GM18868 (cell line): ENCODE data around the gene STPG2.

ENCODE experiments used
- ATAC-seq: cut with Tn5 transposase; IDR thresholded peaks from one replicate; pipeline ENCODE4 v1.9.1; 2021; ENCODE audit warnings: mild to moderate bottlenecking, moderate library complexity; ENCODE audit not compliant: unreplicated experiment

STPG2 gene

GRCh38 chr4:97836662-97837061 is 306.6 kb downstream of the STPG2 start:
- no peak for ATAC-seq

GRCh38 chr4:97828646-97829045 is 314.6 kb downstream of the STPG2 start:
- ATAC-seq, result no peak

DNA sequence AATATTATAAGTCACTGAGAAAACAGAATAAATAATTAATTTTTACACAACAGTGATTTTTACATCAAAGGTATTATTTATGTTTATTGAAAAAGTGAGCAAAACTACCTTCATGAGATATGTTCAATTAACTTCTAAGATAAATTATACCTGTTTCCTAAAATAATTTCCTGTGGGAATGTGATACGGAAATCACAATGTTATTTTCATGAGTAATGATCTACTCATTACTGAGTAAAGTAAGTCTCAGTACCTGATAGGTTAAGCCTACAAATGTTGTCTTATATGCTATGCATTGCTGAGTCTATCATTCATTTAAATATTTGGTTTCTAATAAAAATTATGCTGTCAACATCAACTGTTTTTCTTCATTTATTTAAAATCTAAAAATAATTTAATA is 324.0 kb downstream of the STPG2 start:
- ATAC-seq, result no peak

DNA sequence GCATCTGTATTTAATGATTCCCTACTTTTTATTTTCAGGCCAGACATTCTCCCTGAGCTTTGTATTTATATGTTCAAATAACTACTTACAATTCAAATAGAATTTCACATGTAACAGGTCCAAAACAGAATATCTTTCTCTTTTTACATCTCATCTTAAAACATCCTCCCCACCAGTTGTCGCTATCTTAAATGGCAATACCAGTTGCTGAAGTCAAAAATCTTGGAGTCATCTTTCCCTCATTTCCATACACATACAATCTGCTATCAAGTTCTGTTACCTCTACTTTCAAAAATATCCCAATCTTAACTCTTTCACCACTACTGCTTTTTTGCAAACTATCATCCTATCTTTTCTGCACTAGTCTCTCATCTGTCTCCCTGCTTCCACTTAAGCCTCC is 330.5 kb downstream of the STPG2 start:
- no peak for ATAC-seq

DNA sequence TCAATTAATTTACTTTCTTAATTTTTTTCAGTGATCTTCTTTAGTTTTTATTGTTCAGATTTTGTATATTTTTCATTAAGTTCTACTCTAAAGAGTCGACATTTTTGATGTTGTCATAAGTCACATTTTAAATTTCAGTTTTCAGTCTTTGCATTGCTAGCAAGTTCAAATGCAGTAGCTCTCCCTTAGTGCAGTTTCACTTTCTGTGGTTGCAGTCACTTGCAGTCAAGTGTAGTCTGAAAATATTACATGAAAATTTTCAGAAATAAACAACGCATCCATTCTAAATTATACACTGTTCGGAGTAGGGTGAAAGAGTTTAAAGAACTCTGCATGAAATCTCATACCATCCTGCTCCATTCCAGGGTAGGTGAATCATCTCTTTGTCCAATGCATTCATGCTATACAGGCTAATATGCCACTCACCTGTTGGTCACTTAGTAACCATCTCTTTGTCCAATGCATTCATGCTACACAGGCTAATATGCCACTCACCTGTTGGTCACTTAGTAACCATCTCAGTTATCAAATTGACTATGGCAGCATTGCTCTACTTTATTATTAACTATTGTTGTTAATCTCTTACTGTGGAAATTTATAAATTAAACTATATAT is 356.9 kb downstream of the STPG2 start:
- no peak for ATAC-seq

- ATAC-seq, result no peak
Observed at GRCh38 chr4:97778174-97778573, 365.1 kb downstream of the STPG2 start.

GRCh38 chr4:97774347-97774989 is 368.8 kb downstream of the STPG2 start:
- ATAC-seq, result no peak

- no peak for ATAC-seq
Observed at GRCh38 chr4:97770222-97770621, 373.1 kb downstream of the STPG2 start.

DNA sequence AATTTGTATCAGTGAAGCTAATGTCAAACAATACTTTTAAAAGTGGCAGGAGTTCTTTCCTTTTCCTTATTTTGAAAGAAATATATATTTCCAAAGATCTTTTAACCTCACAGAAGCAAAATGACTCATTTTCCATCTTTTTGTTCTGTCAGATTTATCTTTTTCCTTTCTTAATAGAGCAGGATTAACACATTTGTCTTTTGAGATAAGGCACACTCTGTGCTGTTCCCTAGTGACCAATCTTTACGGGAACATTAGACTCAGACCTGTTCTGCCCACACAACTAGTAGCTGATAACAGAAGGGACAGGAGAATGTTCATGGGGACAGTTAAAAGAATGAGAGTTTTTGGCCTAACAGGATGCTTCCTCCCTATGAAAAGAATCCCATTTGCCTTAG is 381.2 kb downstream of the STPG2 start:
- ATAC-seq, result no peak

DNA sequence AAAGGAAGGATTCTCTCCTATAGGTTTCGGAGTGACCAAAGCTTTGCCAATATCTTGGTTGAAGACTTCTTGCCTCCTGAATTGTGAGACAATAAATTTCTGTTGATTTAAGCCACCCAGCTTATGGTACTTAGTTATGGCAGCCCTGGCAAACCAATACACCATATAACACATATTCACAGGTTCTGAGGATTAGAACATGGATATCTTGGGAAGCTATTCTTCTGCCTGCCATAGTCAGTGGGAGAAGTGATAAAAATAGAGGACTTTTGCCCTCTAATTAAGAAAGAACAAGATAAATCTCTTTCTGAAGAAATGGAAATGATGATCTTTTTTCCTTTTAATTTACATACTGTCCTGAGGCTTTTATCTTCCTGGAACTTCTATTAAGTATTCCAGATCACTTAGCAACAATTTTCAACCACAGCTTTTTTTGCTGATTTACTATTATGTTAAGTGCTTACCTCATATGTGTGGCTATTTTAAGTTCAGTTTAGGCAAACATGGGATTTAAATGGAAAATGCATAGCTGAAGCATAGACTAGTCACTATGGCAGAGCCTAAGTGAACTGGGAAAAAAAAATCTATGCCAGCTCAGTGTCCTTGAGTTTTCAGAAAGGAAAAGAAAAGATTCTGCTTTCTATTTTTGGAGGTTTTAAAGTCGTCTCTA is 381.7 kb downstream of the STPG2 start:
- no peak for ATAC-seq

DNA sequence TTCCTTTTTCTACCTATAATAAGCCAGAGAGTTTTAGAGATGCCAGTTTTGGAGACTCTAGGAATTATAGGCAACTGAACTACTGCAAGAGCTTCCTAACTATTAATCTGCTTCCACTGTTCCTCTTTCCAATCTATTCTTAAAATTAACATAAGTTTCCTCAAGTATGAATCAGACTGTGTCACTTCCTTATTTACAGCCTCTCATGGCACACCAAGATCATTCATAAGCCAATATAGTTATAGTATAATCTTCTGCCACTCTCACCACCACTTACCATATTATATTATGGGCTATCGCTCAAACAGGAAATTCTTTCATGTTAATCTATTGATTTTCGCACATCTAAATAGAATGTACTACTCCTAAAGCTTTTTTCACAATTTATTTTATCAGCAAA is 383.5 kb downstream of the STPG2 start:
- no peak for ATAC-seq

GRCh38 chr4:97752599-97752998 is 390.7 kb downstream of the STPG2 start:
- no peak for ATAC-seq

- no peak for ATAC-seq
Observed at GRCh38 chr4:97747945-97748344, 395.3 kb downstream of the STPG2 start.

- ATAC-seq, result no peak
Observed at GRCh38 chr4:97720869-97721432, 422.3 kb downstream of the STPG2 start.

DNA sequence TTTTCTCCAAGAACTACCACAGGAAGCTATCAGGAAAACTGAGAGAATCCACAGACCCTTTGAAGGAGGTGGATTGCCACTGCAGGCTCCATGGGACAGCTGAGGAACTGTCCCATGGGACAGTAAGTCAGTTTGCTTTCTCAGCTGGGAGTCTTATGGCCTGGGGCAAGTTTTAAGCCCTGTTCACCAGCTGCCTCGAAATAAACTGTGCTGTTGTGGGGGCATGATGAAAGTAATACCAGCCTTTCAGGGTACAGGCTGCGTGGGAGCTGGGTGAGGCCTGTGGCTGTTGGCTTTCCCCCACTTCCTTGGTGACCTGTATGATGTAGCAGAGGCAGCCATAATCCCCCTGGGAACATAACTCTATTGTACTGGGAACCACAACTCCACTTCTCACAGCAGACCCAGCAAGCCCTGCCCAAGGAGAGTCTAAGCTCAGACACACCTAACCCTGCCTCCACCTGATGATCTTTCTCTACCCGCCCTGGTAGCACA is 452.1 kb downstream of the STPG2 start:
- ATAC-seq, result no peak

DNA sequence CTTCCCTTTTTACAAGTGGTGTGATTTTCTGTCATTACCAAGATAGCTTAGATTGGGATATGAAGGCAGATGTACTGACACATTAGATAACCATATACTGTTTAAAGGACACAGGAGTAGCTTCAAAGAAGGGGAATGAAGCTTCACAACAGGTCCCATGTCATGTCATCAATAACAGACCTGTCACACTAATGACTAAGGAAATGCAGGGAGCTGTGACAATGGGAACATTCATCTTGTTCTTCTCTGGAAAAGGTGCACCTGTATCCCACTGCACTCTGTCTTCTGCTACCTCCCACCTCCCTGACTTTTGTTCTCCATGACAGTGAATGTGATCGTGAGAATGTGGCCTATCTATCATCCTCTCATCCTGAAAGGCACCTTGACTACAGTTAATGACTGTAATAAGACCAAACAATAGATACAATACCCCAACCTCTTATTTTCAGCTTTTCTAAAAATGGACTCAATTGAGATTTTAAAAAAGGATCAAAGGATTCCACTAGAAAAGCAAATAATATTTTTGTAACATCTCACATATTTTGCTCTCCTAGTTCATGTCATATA is 472.5 kb downstream of the STPG2 start:
- ATAC-seq, result no peak

DNA sequence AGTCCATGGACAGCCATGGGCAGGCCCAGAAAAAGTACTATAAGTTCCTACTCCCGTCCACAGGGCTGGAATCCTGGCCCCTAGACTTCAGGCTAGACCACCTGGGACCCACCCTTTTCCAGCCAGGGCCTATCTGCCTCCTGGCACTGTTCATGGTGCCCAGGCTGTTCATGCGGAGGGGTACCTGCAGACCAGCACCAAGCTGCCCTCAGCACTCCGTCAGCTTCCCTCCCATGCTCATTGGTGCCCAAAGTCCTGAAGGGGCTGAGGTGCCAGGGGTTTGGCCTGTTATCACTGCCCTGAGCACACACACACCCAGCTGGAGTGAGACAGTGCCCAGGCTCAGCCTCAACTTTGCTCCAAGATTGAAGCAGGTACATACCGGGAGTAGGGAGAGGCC is 477.7 kb downstream of the STPG2 start:
- no peak for ATAC-seq

- ATAC-seq, result no peak
Observed at GRCh38 chr4:97664741-97665140, 478.5 kb downstream of the STPG2 start.

DNA sequence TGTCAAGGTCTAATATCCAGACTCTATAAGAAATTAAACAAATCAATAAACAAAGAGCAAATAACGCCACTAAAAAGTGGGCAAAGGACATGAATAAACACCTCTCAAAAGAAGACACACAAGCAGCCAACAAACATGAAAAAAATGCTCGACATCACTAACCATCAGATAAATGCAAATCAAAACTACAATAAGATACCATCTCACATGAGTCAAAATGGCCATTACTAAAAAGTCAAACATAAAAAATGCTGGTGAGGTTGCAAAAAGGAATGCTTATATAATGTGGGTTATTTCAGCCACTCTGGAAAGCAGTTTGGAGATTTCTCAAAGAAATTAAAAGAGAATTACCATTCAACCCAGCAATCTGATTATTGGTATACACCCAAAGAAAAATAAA is 481.1 kb downstream of the STPG2 start:
- ATAC-seq, result no peak

DNA sequence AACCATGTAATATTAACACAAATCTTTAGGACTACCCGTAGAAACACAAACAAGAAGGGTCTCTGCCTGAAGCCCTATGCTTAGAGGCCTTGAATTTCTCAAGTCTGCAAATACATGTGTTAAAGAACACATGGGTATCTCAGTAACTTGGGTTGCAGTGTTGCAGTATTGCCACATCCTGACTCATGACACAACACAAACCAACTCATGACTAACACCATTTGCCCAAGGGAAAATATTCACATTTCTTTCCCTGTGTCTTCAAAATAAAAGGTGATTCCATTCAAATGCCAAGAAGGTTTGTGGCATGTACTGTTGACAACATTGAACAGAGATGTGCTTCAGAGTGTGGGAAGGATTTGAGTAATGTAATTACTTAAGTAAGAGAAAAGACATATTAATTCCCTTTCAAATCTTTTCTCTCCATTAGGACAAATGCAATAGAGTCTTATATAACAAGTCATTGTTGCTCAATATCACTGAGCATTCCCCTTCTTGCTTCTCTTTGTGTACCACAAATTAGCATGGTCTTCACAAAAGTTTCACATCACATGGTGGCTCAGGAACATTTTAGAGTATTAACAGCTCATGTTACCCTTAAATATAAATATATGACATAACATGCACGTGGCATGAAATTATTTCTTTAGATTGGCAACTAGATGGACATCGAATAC is 487.1 kb downstream of the STPG2 start:
- no peak for ATAC-seq

- ATAC-seq, result no peak
Observed at GRCh38 chr4:97653701-97654100, 489.6 kb downstream of the STPG2 start.
